ENCODE data around the gene CPNE6. TPM values are rescaled to one million over a fixed set of nuclear protein-coding genes. Genes with fewer than 3 reads are reported as not detected.

The CPNE6 gene
- total and polyA plus RNA-seq, 2 of the 13 experiments (the other 11 are each of a cell fraction or from before 2014, with no cell fraction given) = not detected

DNA sequence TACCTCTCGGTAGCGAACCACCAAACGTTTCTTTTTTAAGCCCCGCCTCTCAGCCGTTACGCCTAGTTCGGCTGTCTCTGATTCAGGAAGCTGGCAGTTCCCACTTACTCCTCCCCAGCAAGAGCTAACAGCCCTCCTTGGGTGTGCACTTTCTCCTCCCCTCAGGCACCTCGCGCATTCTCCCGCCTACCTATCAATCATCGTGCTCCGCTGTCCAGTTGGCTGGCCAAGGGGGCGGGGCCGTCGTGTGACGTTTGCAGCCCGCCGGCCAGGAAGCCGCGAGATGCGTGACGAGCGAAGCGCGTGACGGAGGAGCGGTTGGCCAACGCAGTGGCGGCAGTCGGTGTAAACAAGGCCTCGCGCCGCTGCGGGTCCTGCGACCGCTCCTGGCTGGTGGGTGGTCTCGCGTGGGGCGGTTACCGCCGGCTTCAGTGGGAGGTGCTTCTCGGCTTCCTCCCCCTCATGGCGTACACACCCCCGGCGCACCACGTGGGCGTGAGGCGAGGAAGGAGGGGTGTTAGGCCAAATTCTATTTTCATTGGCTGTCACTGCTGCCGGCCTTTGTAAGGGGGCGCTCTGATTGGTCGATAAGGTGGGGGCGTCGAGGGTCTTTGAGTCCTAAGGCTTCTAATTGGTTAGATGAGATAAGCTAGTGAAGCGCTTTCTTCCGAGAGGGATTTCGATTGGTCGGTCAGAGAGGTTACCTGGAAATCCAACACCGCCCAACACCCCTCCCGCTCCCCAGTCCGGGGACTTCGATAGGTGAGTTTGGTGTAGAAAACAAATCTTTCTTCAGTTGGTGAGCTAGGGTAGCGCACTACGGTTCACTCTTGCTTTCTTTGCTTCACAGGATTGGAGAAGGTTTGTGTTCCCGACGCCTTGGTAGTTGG, 43.4 kb downstream of the CPNE6 start, which contains the start of the genes DCAF11 and NRL (continued):
- TF ChIP-seq, protein P1, sequence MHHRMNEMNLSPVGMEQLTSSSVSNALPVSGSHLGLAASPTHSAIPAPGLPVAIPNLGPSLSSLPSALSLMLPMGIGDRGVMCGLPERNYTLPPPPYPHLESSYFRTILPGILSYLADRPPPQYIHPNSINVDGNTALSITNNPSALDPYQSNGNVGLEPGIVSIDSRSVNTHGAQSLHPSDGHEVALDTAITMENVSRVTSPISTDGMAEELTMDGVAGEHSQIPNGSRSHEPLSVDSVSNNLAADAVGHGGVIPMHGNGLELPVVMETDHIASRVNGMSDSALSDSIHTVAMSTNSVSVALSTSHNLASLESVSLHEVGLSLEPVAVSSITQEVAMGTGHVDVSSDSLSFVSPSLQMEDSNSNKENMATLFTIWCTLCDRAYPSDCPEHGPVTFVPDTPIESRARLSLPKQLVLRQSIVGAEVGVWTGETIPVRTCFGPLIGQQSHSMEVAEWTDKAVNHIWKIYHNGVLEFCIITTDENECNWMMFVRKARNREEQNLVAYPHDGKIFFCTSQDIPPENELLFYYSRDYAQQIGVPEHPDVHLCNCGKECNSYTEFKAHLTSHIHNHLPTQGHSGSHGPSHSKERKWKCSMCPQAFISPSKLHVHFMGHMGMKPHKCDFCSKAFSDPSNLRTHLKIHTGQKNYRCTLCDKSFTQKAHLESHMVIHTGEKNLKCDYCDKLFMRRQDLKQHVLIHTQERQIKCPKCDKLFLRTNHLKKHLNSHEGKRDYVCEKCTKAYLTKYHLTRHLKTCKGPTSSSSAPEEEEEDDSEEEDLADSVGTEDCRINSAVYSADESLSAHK (CRISPR knock-in tag; IDR thresholded peaks at IDR 0.05; ENCODE audit: borderline replicate concordance) = peak; percentile 46; the same call in 1 of the 2 replicates
- TF ChIP-seq ZNF776 (CRISPR knock-in tag; IDR thresholded peaks at IDR 0.05) = peak; percentile 98
- TF ChIP-seq ZNF501 (CRISPR knock-in tag; IDR thresholded peaks at IDR 0.05) = peak; percentile 99
- peak; percentile 76; the same call in 1 of the 2 replicates for TF ChIP-seq PAF1 (CRISPR knock-in tag; IDR thresholded peaks at IDR 0.05)
- TF ChIP-seq TP53 (CRISPR knock-in tag; conservative IDR thresholded peaks at IDR 0.05) = no peak; the same call in 1 of the 2 replicates
- TF ChIP-seq, protein P2, sequence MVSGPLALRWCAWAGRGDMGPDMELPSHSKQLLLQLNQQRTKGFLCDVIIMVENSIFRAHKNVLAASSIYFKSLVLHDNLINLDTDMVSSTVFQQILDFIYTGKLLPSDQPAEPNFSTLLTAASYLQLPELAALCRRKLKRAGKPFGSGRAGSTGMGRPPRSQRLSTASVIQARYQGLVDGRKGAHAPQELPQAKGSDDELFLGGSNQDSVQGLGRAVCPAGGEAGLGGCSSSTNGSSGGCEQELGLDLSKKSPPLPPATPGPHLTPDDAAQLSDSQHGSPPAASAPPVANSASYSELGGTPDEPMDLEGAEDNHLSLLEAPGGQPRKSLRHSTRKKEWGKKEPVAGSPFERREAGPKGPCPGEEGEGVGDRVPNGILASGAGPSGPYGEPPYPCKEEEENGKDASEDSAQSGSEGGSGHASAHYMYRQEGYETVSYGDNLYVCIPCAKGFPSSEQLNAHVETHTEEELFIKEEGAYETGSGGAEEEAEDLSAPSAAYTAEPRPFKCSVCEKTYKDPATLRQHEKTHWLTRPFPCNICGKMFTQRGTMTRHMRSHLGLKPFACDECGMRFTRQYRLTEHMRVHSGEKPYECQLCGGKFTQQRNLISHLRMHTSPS (CRISPR knock-in tag; IDR thresholded peaks at IDR 0.05; ENCODE audit: low read depth) = no peak; the same call in 1 of the 2 replicates
- TF ChIP-seq ZNF878 (CRISPR knock-in tag; IDR thresholded peaks at IDR 0.05) = no peak
- TF ChIP-seq ZNF264 (CRISPR knock-in tag; IDR thresholded peaks at IDR 0.05) = peak; percentile 94
- TF ChIP-seq, protein P3, sequence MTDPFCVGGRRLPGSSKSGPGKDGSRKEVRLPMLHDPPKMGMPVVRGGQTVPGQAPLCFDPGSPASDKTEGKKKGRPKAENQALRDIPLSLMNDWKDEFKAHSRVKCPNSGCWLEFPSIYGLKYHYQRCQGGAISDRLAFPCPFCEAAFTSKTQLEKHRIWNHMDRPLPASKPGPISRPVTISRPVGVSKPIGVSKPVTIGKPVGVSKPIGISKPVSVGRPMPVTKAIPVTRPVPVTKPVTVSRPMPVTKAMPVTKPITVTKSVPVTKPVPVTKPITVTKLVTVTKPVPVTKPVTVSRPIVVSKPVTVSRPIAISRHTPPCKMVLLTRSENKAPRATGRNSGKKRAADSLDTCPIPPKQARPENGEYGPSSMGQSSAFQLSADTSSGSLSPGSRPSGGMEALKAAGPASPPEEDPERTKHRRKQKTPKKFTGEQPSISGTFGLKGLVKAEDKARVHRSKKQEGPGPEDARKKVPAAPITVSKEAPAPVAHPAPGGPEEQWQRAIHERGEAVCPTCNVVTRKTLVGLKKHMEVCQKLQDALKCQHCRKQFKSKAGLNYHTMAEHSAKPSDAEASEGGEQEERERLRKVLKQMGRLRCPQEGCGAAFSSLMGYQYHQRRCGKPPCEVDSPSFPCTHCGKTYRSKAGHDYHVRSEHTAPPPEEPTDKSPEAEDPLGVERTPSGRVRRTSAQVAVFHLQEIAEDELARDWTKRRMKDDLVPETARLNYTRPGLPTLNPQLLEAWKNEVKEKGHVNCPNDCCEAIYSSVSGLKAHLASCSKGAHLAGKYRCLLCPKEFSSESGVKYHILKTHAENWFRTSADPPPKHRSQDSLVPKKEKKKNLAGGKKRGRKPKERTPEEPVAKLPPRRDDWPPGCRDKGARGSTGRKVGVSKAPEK (CRISPR knock-in tag; IDR thresholded peaks at IDR 0.05; ENCODE audit: borderline replicate concordance) = peak; percentile 96; the same call in 1 of the 2 replicates
- TF ChIP-seq ZIK1 (CRISPR knock-in tag; IDR thresholded peaks at IDR 0.05; ENCODE audit: borderline replicate concordance, low read depth) = peak; percentile 96
- TF ChIP-seq SRF (IDR thresholded peaks at IDR 0.05; ENCODE audit: low read depth, low read length) = peak; percentile 67
- TF ChIP-seq, protein P4, sequence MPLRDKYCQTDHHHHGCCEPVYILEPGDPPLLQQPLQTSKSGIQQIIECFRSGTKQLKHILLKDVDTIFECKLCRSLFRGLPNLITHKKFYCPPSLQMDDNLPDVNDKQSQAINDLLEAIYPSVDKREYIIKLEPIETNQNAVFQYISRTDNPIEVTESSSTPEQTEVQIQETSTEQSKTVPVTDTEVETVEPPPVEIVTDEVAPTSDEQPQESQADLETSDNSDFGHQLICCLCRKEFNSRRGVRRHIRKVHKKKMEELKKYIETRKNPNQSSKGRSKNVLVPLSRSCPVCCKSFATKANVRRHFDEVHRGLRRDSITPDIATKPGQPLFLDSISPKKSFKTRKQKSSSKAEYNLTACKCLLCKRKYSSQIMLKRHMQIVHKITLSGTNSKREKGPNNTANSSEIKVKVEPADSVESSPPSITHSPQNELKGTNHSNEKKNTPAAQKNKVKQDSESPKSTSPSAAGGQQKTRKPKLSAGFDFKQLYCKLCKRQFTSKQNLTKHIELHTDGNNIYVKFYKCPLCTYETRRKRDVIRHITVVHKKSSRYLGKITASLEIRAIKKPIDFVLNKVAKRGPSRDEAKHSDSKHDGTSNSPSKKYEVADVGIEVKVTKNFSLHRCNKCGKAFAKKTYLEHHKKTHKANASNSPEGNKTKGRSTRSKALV (CRISPR knock-in tag; IDR thresholded peaks at IDR 0.05) = peak; percentile 90
- peak; percentile 53 for TF ChIP-seq ZNF143 (CRISPR knock-in tag; IDR thresholded peaks at IDR 0.05)
- no peak for TF ChIP-seq NR3C1 (CRISPR knock-in tag; IDR thresholded peaks at IDR 0.05)
- TF ChIP-seq ZFP41 (CRISPR knock-in tag; IDR thresholded peaks at IDR 0.05; ENCODE audit: borderline replicate concordance) = peak; percentile 95; the same call in 1 of the 2 replicates
- no peak; a peak in 1 of 4 replicates for TF ChIP-seq NR2F1 (CRISPR knock-in tag; IDR thresholded peaks at IDR 0.05)
- peak; percentile 95 for TF ChIP-seq ZNF160 (CRISPR knock-in tag; IDR thresholded peaks at IDR 0.05)

All from HepG2 (cell line).